Right kidney (tissue), 1 donor: Measurements from ENCODE around the gene MLLT10.
"Not testable (repeated sequence)": the region's sequence is repeated elsewhere in the genome, so short reads cannot be mapped to it uniquely, and the experiment has no call there.

ENCODE experiments used
- DNase-seq: peaks from one replicate; pipeline ENCODE4 v3.0.0-alpha.2; 2016

MLLT10 gene

DNA sequence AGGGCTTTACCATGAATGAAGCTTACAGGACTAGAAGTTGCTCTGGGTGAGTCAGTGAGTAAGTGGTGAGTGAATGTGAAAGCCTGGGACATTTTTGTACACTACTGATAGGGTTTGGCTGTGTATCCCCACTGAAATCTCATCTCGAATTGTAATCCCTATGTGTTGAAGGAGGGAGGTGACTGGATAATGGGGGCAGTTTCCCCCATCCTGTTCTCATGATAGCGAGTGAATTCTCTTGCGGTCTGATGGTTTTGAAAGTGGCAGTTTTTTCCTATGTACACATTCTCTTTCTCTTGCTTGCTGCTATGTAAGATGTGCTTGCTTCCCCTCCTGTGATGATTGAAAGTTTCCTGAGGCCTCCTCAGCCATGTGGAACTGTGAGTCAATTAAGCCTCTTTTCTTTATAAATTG, 47.4 kb downstream of the MLLT10 start:
- DNase-seq, result not testable (repeated sequence)

DNA sequence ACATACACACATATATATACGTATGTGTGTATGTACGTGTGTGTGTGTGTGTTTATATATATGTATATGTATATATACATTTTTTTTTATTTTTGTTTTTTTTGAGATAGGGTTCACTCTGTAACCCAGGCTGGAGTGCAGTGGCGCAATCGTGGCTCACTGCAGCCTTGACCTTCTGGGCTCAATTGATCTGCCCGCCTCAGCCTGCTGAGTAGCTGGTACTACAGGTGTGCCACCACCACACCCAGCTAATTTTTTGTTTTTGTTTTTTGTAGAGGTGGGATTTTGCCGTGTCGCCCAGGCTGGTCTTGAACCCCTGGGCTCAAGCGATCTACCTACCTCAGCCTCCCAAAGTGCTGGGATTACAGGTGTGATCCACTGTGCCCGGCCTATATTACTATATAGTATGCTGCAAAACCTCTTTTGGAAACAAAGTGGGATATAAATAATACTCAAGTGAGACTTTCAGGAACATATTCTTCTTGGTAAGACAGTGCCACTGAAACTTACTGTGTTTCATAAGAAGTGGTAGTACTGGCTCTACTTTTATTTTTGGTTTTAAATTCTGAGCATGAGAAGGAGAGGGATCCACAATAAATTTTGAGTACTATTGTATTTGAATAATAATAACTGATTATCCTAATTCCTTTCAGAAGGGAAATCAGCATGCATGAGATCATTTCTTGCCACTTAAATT, 51.0 kb downstream of the MLLT10 start:
- no peak for DNase-seq

DNA sequence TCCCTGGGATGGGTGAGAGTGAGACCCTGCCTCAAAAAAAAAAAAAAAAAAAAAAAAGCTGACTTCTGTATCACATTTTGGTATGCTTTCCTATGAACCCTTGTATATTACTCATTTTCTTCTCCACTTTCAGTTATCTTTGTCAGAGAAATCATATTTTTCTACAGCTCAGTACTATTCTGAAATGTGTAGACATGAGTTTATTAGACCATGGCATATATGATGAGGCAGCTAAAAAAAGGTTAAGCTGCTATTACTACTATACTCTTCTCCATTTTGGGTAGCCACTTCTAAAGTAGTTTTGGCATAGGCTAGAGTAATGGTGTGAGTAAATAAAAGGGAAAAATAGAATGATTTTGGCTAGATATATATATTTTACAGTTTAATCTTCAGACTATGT, 53.4 kb downstream of the MLLT10 start:
- DNase-seq, result no peak

DNA sequence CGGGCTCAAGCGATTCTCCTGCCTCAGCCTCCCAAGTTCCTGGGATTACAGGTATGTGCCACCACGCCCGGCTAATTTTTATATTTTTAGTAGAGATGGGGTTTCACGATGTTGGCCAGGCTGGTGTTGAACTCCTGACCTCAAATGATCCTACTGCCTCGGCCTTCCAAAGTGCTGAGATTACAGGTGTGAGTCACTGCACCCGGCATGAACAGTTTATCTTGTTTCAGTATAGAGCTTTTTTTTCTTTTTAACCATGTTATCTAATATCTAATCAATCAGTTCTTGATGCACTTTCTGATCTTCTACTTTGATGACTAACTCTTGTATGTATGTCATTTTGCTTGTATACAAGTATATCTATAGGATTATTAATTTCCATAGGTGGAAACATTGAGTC, 54.1 kb downstream of the MLLT10 start:
- DNase-seq, result not testable (repeated sequence)

DNA sequence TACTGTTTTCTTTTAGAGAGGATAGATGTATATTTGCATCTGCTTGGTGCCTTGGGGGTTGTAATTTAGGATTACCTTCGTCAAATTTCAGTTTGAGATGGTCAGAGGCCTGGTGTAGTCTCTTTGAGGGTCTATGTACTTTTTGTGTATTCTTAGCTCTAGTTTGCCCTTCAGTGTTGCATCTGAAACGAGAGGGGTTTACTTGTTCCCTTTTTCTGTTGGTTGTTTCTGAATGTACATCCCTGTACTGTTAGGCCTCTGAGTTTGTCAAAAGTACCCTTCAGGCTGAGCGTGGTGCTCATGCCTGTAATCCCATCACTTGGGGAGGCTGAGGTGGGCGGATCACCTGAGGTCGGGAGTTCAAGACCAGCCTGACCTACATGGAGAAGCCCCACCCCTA, 60.0 kb downstream of the MLLT10 start:
- DNase-seq, result no peak

DNA sequence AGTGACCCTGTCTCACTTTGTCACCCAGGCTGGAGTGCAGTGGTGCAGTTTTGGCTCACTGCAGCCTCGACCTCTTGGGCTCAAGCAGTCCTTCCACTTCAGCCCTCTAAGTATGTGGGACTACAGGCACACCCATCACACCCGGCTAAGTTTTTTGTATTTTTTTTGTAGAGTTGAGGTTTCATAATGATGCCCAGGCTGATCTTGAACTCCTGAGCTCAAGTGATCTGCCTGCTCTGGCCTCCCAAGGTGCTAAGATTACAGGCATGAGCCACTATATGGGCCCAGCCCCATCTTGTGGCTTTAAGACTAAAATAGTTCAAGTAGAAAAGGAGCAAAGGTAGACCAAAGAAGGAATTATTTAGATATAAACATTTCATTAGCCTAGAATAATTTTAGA, 65.5 kb downstream of the MLLT10 start:
- DNase-seq, result no peak

DNA sequence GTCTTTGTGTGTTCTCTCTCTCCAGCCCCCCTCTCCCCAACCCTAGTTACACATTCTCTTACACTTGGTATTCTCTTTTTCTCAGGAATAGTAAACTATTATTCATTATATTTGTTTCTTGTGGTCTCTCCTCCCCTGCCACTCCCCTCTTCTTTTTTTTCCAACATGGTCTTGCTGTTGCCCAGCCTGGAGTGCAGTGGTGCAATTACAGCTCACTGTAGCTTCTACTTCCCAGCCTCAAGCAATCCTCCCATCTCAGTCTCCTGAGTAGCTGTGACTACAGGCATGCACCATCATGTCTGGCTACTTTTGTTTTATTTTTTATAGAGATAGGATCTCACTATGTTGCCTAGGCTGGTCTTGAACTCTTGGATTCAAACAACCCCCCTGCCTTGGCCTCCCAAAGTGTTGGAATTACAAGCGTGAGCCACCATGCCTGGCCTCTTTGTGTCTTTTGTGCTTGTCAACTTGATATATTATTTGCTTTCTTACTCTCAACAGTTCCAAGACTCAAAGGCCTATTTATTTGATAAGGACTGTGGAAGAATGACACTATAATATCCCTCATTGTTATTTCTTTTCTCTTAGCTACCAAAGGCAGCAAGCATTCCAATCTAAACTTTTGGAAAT, 66.9 kb downstream of the MLLT10 start:
- DNase-seq, result no peak

DNA sequence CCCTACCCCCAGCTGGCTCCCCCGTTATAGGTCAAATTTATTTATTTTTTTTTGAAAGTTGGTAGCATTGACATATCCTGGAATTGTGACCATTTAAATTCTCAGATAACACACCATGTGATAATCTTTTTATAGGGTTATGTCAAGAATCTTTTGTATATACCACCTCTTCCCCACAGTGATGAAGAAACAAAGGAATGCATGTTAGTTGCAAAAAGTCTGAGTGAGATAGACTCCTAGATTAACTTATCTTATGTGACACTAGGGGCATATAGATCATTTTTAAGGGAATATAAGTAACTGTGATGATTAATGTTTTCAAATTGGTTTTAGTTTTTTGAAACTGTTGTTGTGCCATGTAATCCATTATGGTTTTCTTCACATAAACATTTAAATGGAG, 68.3 kb downstream of the MLLT10 start:
- DNase-seq, result no peak

DNA sequence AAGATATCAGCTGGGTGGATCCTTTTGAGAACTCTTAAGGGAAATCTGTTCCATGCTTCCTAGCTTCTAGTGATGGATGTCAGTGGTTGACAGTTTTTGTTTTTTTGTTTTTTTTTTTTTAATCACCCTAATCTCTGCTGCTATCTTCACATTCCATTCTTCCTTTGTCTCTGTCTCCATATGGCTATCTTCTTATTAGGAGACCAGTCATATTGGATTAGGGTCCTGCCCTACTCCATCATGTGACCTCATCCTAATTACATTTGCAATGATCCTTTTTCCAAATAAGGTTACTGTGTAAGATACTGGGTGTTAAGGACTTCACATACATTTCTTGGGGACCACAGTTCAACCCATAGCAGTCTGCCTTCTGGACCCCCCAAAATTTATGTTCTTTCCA, 69.7 kb downstream of the MLLT10 start:
- DNase-seq, result no peak

DNA sequence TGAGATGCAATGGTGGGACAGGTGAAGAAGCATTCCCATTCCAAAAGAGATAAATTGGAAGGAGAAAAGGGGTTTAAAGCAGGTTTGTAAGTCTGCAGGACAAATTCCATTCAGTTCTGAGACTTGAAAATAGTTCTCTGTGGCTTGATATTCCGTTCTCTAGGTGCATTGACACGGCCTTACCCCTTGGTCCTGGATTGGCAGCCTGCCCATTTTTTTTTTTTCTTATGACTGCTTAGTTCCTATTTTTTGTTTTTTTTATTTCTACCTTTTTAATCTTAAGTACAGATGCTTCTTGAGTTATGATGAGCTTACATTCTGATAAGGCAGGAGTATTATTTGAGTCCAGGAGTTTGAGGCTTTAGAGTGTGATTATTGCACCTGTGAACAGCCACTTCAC, 70.6 kb downstream of the MLLT10 start:
- DNase-seq, result no peak

DNA sequence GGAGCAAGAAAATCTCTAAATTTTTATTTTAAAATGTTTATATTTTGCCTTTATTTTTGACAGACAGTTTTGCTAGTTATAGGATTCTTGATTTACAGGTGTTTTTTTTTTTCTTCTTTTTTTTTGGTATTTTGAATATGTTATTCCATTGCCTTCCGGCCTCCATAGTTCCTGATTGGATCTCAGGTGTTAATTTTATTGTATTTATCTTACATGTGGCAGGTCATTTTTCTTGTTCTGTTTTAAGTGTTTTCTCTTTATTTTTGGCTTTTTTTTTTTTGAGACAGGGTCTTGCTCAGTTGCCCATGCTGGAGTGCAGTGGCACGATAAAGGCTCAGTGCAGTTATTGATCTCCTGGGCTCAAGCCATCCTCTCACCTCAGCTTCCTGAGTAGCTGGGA, 73.9 kb downstream of the MLLT10 start:
- DNase-seq, result no peak

DNA sequence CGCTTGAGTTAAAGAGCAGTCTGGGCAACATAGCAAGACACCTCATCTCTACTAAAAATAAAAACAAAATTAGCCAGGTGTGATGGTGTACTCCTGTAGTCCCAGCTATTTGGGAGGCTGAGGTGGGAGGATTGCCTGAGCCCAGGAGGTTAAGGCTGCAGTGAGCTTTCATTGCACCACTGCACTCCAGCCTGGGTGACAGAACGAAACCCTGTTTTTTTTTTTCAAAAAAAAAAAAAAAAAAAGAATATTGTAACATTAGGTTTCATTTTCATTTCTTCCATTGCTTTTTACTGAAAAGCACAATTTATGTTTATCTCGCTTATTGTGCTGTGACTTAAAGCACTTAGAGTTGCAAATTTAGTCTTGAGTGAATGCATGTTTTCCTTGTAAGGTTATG, 80.0 kb downstream of the MLLT10 start:
- DNase-seq, result no peak

DNA sequence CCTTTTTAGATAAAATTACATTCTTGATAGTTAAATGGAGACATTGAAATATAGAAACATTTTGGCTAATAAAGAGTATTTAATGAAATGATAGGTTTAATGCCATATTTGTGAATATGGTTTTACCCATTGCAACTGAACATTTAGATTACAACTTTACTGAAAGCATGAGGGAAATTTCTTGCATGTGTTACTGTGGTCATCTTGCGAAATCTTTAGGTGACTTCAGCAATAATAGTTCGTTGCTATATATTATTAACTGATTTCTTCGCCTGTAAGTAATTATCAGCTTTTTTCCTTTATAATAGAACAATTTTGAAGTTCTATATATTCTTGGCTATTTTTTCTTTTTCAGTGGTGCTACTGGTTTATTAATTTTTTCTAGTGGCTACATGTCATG, 83.2 kb downstream of the MLLT10 start:
- DNase-seq, result no peak

DNA sequence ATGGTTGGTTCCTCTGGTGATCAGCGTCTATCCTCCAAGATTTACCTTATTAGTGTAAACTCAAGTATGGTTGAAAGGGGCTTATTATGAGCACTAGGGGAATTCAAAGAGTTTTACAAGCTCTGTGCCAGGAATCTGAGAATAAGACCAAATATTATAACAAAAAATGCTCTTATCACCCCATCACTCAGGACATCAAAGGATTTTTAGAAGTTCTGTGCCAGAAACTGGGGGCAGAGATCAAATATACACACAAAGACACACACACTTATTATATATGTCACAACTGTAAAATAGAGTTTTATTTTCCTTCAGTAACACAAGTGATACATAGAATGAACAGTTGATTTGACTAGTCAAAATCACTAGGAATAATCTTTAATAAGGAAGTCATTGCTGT, 89.3 kb downstream of the MLLT10 start:
- DNase-seq, result no peak

DNA sequence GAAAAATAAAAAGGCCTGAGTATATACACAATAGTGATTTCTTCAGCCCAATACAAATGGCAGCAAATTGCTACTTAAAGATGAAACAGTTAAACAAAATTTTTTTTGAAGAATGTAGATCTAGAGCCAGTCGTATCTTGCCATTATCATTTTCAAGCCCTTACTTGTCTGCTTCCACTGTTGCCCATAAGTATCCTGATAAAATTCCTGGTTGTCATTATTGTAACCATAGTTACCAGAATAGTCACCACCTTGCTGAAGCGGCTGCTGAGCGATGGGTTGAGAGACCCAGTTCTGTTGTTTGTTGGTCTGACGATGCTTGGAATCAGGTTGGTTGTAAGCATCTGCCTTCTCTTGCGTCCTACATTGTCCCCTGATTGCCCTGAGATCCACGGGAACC, 90.4 kb downstream of the MLLT10 start:
- DNase-seq, result not testable (repeated sequence)

DNA sequence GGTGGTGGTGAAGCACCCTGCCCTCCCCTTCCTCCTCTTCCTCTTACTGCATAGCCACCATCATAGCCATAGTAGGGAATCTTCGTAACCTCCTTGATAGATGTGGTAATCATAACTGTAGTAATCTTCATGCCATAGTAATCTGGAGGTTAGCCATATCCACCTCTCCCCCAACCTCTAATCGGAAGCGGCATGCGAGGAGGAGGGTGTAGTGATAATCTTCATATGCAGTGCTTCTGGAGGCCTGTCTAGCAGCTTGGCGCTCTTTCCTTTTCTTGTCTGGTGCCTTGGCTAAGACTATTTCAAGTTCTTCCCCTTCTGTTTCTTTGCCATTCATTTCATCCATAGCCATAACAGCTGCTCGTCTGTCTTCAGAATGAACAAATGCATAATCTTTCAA, 90.9 kb downstream of the MLLT10 start:
- DNase-seq, result no peak

DNA sequence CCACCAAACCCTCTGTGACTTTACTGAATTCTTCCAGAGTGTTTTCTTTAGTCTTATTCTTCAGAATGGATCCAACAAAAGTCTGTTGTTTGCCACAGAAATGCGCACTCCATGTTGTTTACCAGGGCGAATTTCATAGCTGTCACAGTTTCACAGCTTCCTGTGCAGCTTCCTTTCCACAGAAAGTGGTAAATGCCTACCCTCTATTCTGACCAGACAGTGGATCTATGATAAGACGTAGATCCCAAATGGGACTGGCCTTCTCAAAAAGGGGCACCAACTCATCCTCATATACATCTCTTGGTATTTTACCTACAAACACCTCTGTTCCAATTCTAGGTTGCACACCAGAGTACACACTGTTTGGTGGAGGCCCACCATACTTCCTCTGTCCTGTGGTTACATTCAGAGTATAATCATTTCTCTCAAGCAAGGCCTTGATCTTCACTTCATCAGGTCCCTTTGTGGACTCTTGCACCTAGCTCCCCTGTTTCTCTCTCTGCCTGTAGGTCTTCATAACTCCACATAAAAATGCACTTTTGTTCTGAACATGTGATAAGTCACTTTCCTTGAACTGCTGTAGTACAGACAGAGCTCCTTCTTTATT, 91.7 kb downstream of the MLLT10 start:
- DNase-seq, result no peak

DNA sequence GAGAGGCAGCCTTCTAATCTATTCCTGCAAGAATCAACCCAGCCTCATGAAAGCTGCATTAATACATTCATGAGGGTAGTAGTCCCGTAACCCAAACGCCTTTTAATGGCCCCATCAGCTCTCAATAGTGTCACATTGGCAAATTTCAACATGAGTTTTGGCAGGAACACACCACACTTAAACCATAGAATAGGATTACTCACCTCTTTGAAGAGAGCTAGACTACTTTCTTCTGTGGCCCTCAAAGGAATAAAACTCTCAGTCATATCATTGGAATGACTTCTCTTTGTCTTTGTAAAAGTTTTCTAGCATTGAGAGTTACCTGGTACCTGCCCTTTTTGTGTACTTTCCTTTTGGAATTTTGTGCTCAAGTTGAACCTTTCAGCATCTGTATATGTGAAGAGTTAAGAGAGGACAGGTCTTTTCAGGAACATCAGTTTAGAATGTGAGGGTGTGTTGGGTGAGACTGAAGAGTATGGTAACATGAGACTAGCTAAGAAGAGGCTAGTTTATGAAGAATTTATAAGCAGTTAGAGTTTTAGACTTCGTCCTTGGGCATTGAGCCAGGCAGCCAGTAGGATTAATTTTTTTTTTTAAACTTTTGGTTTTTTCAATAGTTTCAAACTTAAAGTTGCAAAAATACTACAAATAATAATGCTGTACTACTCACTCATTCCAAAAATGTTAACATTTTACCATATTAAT, 92.6 kb downstream of the MLLT10 start:
- no peak for DNase-seq

DNA sequence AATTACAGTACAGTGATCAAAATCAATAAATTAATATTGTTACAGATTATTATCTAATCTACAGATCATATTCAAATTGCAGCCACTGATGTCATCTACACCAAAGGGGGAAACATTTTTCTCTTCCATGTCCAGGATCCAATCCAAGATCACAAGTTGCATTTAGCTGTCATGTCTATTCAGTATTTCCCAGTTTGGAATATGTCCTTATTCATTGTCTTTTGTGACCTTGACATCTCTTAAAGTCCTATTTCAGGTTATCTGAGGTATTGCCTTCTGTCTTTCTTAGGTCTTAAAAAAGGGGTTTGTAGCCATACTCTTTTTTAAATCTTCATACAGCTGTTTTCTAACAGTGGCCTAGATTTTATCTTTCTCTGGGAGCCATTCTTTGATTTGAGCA, 93.3 kb downstream of the MLLT10 start:
- DNase-seq, result no peak

DNA sequence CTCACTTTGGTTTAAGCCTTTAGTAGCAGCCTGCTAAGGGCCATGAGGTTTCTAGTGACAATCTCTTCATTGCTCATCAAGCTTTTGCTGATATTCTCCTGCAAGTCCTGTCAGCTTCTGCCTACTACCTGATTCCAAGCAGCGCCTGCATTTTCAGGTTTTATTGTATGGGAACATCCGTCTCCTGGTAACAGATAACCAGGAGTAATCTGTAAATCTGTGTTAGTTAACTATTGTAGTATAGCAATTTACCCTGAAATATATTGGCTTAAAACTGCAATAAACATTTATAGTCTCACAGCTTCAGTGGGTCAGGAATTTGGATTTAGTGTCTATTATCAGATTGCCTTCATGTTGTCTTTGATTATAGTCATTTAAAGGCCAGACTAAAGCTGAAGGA, 94.0 kb downstream of the MLLT10 start:
- DNase-seq, result no peak

DNA sequence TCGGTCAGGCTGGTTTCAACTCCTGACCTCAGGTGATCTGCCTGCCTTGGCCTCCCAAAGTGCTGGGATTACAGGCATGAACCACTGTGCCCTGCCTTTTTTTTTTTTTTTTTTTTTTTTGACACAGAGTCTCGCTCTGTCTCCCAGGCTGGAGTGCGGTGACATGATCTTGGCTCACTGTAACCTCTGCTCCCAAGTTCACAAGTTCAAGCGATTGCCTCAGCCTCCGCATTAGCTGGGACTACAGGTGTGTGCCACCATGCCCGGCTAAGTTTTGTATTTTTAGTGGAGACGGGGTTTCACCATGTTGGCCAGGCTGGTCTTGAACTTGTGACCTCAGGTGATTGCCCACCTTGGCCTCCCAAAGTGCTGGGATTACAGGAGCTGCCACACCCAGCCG, 94.6 kb downstream of the MLLT10 start:
- not testable (repeated sequence) for DNase-seq

DNA sequence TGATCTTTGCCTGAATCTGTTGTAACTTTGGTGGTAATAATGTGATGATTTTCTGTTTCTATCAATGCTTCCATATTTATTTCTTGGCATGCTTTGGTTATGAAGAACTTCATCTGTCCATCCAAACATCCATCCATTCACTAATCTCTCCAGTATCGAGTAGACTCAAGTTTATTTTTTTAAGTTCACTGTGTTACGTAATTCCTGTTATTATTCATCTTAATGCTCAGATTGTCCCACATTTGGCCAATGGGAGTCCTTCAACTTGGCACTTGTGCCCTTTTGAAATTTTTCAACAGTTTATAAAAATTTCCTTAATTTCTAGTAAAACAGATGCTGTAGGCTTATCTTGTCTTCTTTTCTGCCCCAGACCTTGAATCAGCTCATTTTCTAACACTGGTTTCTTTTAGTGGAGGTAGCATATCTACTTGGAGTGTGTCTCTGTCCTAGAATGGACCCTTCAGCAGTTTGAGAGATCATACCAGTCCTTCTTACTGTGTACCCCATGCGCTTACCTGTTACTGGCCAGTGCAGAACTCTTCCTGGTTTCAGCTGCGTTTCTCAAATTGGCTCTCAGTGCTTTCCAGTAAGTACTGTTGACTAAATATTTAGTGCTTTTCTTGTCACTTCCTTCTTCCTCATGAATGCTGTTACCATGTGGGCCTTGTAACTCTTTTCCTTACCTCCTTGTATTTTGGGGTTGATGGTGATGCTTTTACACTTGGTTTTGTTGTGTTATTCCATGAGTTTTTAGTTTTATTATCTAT, 100.8 kb downstream of the MLLT10 start:
- no peak for DNase-seq

DNA sequence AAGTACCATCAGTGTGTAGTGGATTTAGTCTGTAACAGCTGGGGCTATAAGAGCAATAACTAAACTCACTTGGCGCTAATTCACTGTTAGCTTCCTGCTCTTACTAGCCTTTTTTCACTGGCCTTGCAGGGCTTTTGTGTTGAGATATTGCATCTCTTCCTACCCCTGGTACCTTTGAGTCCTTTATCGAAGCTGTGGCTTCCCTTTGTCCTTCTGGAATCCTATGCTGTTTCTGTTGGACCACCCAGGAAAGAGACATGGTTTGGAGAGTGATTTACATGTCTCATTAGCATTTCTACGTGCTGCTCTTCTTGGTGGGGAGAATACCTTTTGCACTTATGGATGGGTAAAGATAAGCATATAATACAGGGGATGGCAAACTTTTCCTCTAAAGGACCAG, 103.8 kb downstream of the MLLT10 start:
- DNase-seq, result no peak
